Loucy (cell line): ENCODE measurements around the gene PLEKHO2.

Experiments
- EZH2phosphoT487 ChIP-seq: fragments of 200-600 bp; IDR thresholded peaks from 2 replicates; pipeline ENCODE4 v1.6.1; 2018; ENCODE audit warnings: antibody characterized with exemption, mild to moderate bottlenecking, moderate library complexity, borderline replicate concordance
- TF ChIP-seq, protein P1 (sequence below): fragments of 200-600 bp; sonication (generic); conservative IDR thresholded peaks from 2 replicates; pipeline ENCODE4 v1.5.1; 2014; ENCODE audit warnings: mild to moderate bottlenecking, antibody characterized with exemption, low read length

DNA sequence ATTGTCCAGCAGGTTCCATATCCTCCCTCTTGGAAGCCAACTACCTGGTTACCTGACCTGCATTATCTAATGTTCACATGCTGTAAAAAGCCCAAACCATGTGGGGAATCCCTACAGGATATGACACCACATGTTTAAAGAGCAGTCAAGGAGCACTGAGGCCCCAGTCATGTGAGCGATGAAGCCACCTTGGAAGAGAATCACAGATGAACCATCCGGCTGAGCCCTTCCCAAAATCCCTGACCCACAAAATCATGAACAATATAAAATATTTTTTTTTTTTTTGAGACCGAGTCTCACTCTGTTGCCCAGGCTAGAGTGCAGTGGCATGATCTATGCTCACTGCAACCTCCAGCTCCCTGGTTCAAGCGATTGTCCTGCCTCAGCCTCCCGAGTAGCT, 59.4 kb downstream of the PLEKHO2 start:
- no peak for TF ChIP-seq EZH2phosphoT487
- TF ChIP-seq, protein P1, sequence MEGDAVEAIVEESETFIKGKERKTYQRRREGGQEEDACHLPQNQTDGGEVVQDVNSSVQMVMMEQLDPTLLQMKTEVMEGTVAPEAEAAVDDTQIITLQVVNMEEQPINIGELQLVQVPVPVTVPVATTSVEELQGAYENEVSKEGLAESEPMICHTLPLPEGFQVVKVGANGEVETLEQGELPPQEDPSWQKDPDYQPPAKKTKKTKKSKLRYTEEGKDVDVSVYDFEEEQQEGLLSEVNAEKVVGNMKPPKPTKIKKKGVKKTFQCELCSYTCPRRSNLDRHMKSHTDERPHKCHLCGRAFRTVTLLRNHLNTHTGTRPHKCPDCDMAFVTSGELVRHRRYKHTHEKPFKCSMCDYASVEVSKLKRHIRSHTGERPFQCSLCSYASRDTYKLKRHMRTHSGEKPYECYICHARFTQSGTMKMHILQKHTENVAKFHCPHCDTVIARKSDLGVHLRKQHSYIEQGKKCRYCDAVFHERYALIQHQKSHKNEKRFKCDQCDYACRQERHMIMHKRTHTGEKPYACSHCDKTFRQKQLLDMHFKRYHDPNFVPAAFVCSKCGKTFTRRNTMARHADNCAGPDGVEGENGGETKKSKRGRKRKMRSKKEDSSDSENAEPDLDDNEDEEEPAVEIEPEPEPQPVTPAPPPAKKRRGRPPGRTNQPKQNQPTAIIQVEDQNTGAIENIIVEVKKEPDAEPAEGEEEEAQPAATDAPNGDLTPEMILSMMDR = no peak
